GM13976 (cell line): Measurements from ENCODE around the gene IGSF21.

Experiments
- DNase-seq: peaks from one replicate; pipeline ENCODE4 v3.0.0; 2012; ENCODE audit warnings: low spot score
- CTCF ChIP-seq: IDR thresholded peaks from 2 replicates; pipeline ENCODE4 v1.5.1; 2012; ENCODE audit warnings: borderline replicate concordance, mild to moderate bottlenecking; ENCODE audit not compliant: insufficient read depth; ENCODE audit errors: extremely low read depth, missing control alignments, control extremely low read depth
- in situ Hi-C: fragments of 300-500 bp; cut with MboI; formaldehyde crosslinking; loops from one replicate; pipeline ENCODE4 v1.12.0; 2022; ENCODE audit warnings: low sequenced_read_pairs, mixed read lengths, inconsistent platforms; ENCODE audit not compliant: unreplicated experiment

The IGSF21 gene

GRCh38 chr1:18141661-18142060, 34.1 kb downstream of the IGSF21 start:
- no peak for TF ChIP-seq CTCF
- in situ Hi-C loops = no loop called here

GRCh38 chr1:18142471-18142870, 34.9 kb downstream of the IGSF21 start:
- DNase-seq = no peak
- no peak for TF ChIP-seq CTCF
- in situ Hi-C loops = no loop called here

More at GRCh38 chr1:18141661-18142060, 34.1 kb downstream of the IGSF21 start:
- DNase-seq = no peak

- TF ChIP-seq CTCF = no peak
- DNase-seq = no peak
- in situ Hi-C loops = no loop called here
Observed at GRCh38 chr1:18142969-18143368, 35.4 kb downstream of the IGSF21 start.

GRCh38 chr1:18144062-18144461, 36.5 kb downstream of the IGSF21 start:
- no peak for TF ChIP-seq CTCF
- in situ Hi-C loops = no loop called here
- no peak for DNase-seq

GRCh38 chr1:18144916-18145647, 37.5 kb downstream of the IGSF21 start:
- in situ Hi-C loops = no loop called here
- TF ChIP-seq CTCF = no peak
- no peak for DNase-seq

GRCh38 chr1:18145851-18146618, 38.4 kb downstream of the IGSF21 start:
- no peak for DNase-seq
- in situ Hi-C loops = no loop called here
- no peak for TF ChIP-seq CTCF
